IMR-90 (cell line): Measurements from ENCODE around the gene OPCML. TPM values are rescaled to one million over a fixed set of nuclear protein-coding genes. Genes with fewer than 3 reads are reported as not detected.

Experiments
- ATAC-seq: fragments of 200-7000 bp; cut with Tn5 transposase; 2 replicates; pipeline ENCODE4 v1.9.1; 2020; ENCODE audit warnings: low read depth, mild to moderate bottlenecking, moderate library complexity
- BruUV-seq: library from RNA; stranded (reverse); fragments of 400-500 nt; replicated peaks from 2 replicates; lab custom pipeline; 2021; lab: Mats Ljungman, UMichigan
- CTCF ChIA-PET: fragments of 300-600 bp; formaldehyde crosslinking; extraction: SDS; loops from one replicate; lab custom pipeline; 2021; ENCODE audit warnings: antibody characterized with exemption; lab: Yijun Ruan, JAX
- POLR2A ChIA-PET: fragments of 300-600 bp; sonication (Branson Sonifier 250); formaldehyde crosslinking; loops from one replicate; lab custom pipeline; 2022; ENCODE audit warnings: antibody characterized with exemption; ENCODE audit not compliant: unreplicated experiment; lab: Charles Lee
- DNase-seq: peaks from one replicate; pipeline ENCODE4 v3.0.0; 2013
- H2AFZ ChIP-seq: replicated peaks from 2 replicates; pipeline ENCODE3; 2013; ENCODE audit warnings: low read length, mild to moderate bottlenecking; ENCODE audit not compliant: poor library complexity
- H2AK5ac ChIP-seq: 2 replicates; pipeline ENCODE4 v1.6.1; 2013; ENCODE audit warnings: low read depth, low read length, inconsistent platforms
- H2AK9ac ChIP-seq: replicated peaks from 2 replicates; pipeline ENCODE3; 2013; ENCODE audit warnings: mild to moderate bottlenecking, low read depth, low read length, moderate library complexity; ENCODE audit not compliant: poor library complexity
- H2BK120ac ChIP-seq: 2 replicates; pipeline ENCODE4 v1.6.1; 2013; ENCODE audit warnings: low read depth, low read length, inconsistent platforms
- H2BK15ac ChIP-seq: 3 replicates; pipeline ENCODE4 v1.6.1; 2013; ENCODE audit warnings: low read depth, low read length, inconsistent platforms
- H2BK20ac ChIP-seq: 2 replicates; pipeline ENCODE4 v1.6.1; 2013; ENCODE audit warnings: low read depth, mild to moderate bottlenecking, inconsistent platforms, low read length, moderate library complexity
- H2BK5ac ChIP-seq: 2 replicates; pipeline ENCODE4 v1.6.1; 2013; ENCODE audit warnings: mild to moderate bottlenecking, low read depth, low read length, inconsistent platforms; ENCODE audit not compliant: poor library complexity, severe bottlenecking
- H3K14ac ChIP-seq: replicated peaks from 2 replicates; pipeline ENCODE4 v1.6.1; 2013; ENCODE audit warnings: low read depth, low read length, inconsistent platforms
- H3K18ac ChIP-seq: 2 replicates; pipeline ENCODE4 v1.6.1; 2013; ENCODE audit warnings: low read depth, low read length, control low read depth
- H3K23ac ChIP-seq: 2 replicates; pipeline ENCODE4 v1.6.1; 2013; ENCODE audit warnings: low read depth, low read length, inconsistent platforms
- H3K27ac ChIP-seq: 2 replicates; pipeline ENCODE4 v1.5.1; 2013; ENCODE audit warnings: mild to moderate bottlenecking, control low read depth, low read length; ENCODE audit not compliant: insufficient read depth
- H3K27me3 ChIP-seq: 2 replicates; pipeline ENCODE4 v1.6.1; 2013; ENCODE audit warnings: low read length; ENCODE audit not compliant: control insufficient read depth, insufficient read depth
- H3K36me3 ChIP-seq: 2 replicates; pipeline ENCODE4 v1.6.1; 2013; ENCODE audit warnings: low read length, mixed read lengths; ENCODE audit not compliant: control insufficient read depth, insufficient read depth
- H3K4ac ChIP-seq: 2 replicates; pipeline ENCODE4 v1.6.1; 2013; ENCODE audit warnings: low read depth, low read length, inconsistent platforms
- H3K4me1 ChIP-seq: 2 replicates; pipeline ENCODE4 v1.6.1; 2013; ENCODE audit warnings: low read length, mixed read lengths; ENCODE audit not compliant: control insufficient read depth, insufficient read depth
- H3K4me2 ChIP-seq: 2 replicates; pipeline ENCODE4 v1.6.1; 2013; ENCODE audit warnings: low read depth, mild to moderate bottlenecking, control low read depth, low read length, moderate library complexity
- H3K4me3 ChIP-seq: 2 replicates; pipeline ENCODE4 v1.5.1; 2013; ENCODE audit warnings: low read depth, mild to moderate bottlenecking, control low read depth, low read length, moderate library complexity; ENCODE audit not compliant: insufficient read depth
- H3K56ac ChIP-seq: 2 replicates; pipeline ENCODE4 v1.6.1; 2013; ENCODE audit warnings: low read length, inconsistent platforms; ENCODE audit not compliant: insufficient read depth; ENCODE audit errors: extremely low read depth
- H3K79me1 ChIP-seq, 2 experiments: 2 replicates each; pipeline ENCODE4 v1.6.1; 2013; ENCODE audit warnings: low read length in 2 of 2, inconsistent platforms in 1 of 2, low read depth in 1 of 2
- H3K9ac ChIP-seq: 2 replicates; pipeline ENCODE4 v1.6.1; 2013; ENCODE audit warnings: low read depth, low read length, control low read depth
- H3K9me1 ChIP-seq: 2 replicates; pipeline ENCODE4 v1.6.1; 2013; ENCODE audit warnings: low read length, inconsistent platforms; ENCODE audit not compliant: insufficient read depth
- H3K9me3 ChIP-seq: 2 replicates; pipeline ENCODE4 v1.6.1; 2013; ENCODE audit warnings: low read length; ENCODE audit not compliant: control insufficient read depth, insufficient read depth
- H4K20me1 ChIP-seq: 2 replicates; pipeline ENCODE4 v1.6.1; 2013; ENCODE audit warnings: low read length, inconsistent platforms; ENCODE audit not compliant: insufficient read depth
- H4K5ac ChIP-seq: 2 replicates; pipeline ENCODE4 v1.6.1; 2013; ENCODE audit warnings: mild to moderate bottlenecking, low read depth, low read length, control low read depth
- H4K8ac ChIP-seq, 2 experiments: 2 replicates each; pipeline ENCODE4 v1.6.1; 2013; ENCODE audit warnings: low read depth in 2 of 2, low read length in 2 of 2, control low read depth in 1 of 2, inconsistent platforms in 1 of 2
- H4K91ac ChIP-seq: 2 replicates; pipeline ENCODE4 v1.6.1; 2013; ENCODE audit warnings: low read depth, low read length, inconsistent platforms; ENCODE audit not compliant: insufficient read depth
- BHLHE40 ChIP-seq: fragments of 150-350 bp; IDR thresholded peaks from 2 replicates; pipeline ENCODE4 v1.6.1; 2016; ENCODE audit warnings: mild to moderate bottlenecking, low read depth, low read length
- CEBPB ChIP-seq: IDR thresholded peaks from 2 replicates; pipeline ENCODE4 v1.6.1; 2012; ENCODE audit warnings: low read depth, low read length, improper control_type of control experiment
- CHD1 ChIP-seq: IDR thresholded peaks from 2 replicates; pipeline ENCODE4 v1.6.1; 2012; ENCODE audit warnings: low read depth, low read length, improper control_type of control experiment
- CTCF ChIP-seq: conservative IDR thresholded peaks from 2 replicates; pipeline ENCODE4 v1.5.1; 2012; ENCODE audit warnings: mild to moderate bottlenecking, low read depth, low read length, improper control_type of control experiment
- ELK1 ChIP-seq: fragments of 150-350 bp; IDR thresholded peaks from 2 replicates; pipeline ENCODE4 v1.6.1; 2016; ENCODE audit warnings: low read depth, mild to moderate bottlenecking, low read length, moderate library complexity, borderline replicate concordance
- FOS ChIP-seq: fragments of 150-350 bp; IDR thresholded peaks from 2 replicates; pipeline ENCODE4 v1.6.1; 2016; ENCODE audit warnings: low read depth, low read length
- MAFK ChIP-seq: IDR thresholded peaks from 2 replicates; pipeline ENCODE4 v1.6.1; 2012; ENCODE audit warnings: low read depth, low read length, improper control_type of control experiment
- MAZ ChIP-seq: IDR thresholded peaks from 2 replicates; pipeline ENCODE4 v1.6.1; 2012; ENCODE audit warnings: low read depth, mild to moderate bottlenecking, low read length, improper control_type of control experiment, moderate library complexity, borderline replicate concordance
- MXI1 ChIP-seq: IDR thresholded peaks from 2 replicates; pipeline ENCODE4 v1.6.1; 2012; ENCODE audit warnings: low read depth, mild to moderate bottlenecking, low read length, moderate library complexity, borderline replicate concordance
- NFE2L2 ChIP-seq: fragments of 150-350 bp; IDR thresholded peaks from 2 replicates; pipeline ENCODE4 v1.6.1; 2016; ENCODE audit warnings: low read depth, mild to moderate bottlenecking, low read length
- POLR2A ChIP-seq: IDR thresholded peaks from 2 replicates; pipeline ENCODE4 v1.6.1; 2012; ENCODE audit warnings: mild to moderate bottlenecking, low read depth, low read length
- RAD21 ChIP-seq: IDR thresholded peaks from 2 replicates; pipeline ENCODE4 v1.6.1; 2012; ENCODE audit warnings: low read length, improper control_type of control experiment
- RCOR1 ChIP-seq: IDR thresholded peaks from 2 replicates; pipeline ENCODE4 v1.6.1; 2012; ENCODE audit warnings: mild to moderate bottlenecking, low read length, improper control_type of control experiment; ENCODE audit not compliant: insufficient replicate concordance
- RFX5 ChIP-seq: IDR thresholded peaks from 2 replicates; pipeline ENCODE4 v1.8.0; 2012; ENCODE audit warnings: low read depth, mild to moderate bottlenecking, low read length, moderate library complexity
- SMC3 ChIP-seq: fragments of 150-350 bp; IDR thresholded peaks from 2 replicates; pipeline ENCODE4 v1.6.1; 2016; ENCODE audit warnings: low read depth, mild to moderate bottlenecking, antibody characterized with exemption, low read length, moderate library complexity
- USF2 ChIP-seq: fragments of 150-350 bp; IDR thresholded peaks from 2 replicates; pipeline ENCODE4 v1.6.1; 2017; ENCODE audit warnings: mild to moderate bottlenecking, antibody characterized with exemption, low read length, low read depth
- WGBS, 2 experiments: methylation state at CpG; one replicate each; pipeline versions ENCODE4 v1.1.5 to v1.1.7; 2013; ENCODE audit warnings: missing lambda C conversion rate in 2 of 2; ENCODE audit not compliant: insufficient read length in 1 of 2; ENCODE audit errors: extremely low coverage in 2 of 2; 5-methylcytosine and 5-hydroxymethylcytosine counted together
- dilution Hi-C: fragments of 300-500 bp; cut with HindIII; formaldehyde crosslinking; loops from one replicate; pipeline ENCODE4 v1.14.3; 2018; ENCODE audit warnings: low sequenced_read_pairs; ENCODE audit not compliant: unreplicated experiment
- in situ Hi-C: fragments of 300-500 bp; cut with MboI; formaldehyde crosslinking; loops from 3 replicates; pipeline ENCODE4 v1.14.3; 2019; ENCODE audit warnings: low sequenced_read_pairs, inconsistent platforms, mixed read lengths
- intact Hi-C: fragments of 100-400 bp; cut with micrococcal nuclease; formaldehyde crosslinking; loops from 2 replicates; pipeline ENCODE4 v1.10.0; 2022
- polyA plus RNA-seq, 3 experiments: library from polyadenylated mRNA; depleted of rRNA; stranded (reverse); fragments of >200 nt; gene quantifications; 2 replicates each; pipeline ENCODE4 v1.2.3, GENCODE V29; 2012; ENCODE audit warnings: low replicate concordance in 1 of 3
- total RNA-seq: library from RNA; depleted of rRNA; stranded (reverse); fragments of >200 nt; gene quantifications from 2 replicates; pipeline ENCODE4 v1.2.3, GENCODE V29; 2012

The OPCML gene
- total and polyA plus RNA-seq, 2 of the 4 experiments (the other 2 are of a cell fraction): under 0.01 to 2.6 TPM

- CTCF ChIA-PET: no interaction called here
Measured at GRCh38 chr11:132959693-132960092, 572.6 kb downstream of the OPCML start.

More at GRCh38 chr11:132959693-132960092, 572.6 kb downstream of the OPCML start:
- WGBS, 2 experiments: no CpG with 5 or more reads among the region's 3 CpGs
- intact Hi-C loops (no loop called here), in situ Hi-C loops (no loop called here), dilution Hi-C loops (no loop called here)
- POLR2A ChIA-PET: no interaction called here
- Histone ChIP-seq H3K79me1 (no peaks in the 10 kb centered on the region), H3K27ac (no peak overlapping the region), H2BK5ac (no peak overlapping the region), H2BK15ac (no peak overlapping the region), H4K20me1 (no peaks in the 10 kb centered on the region), H4K5ac (no peak overlapping the region), H3K9me3 (no peaks in the 10 kb centered on the region), H2AK9ac (no peak overlapping the region), H3K56ac (no peak overlapping the region), H3K36me3 (no peaks in the 10 kb centered on the region), H3K18ac (no peak overlapping the region), H3K23ac (no peak overlapping the region), H3K14ac (no peak overlapping the region), H3K4me2 (no peak overlapping the region), H4K91ac (no peak overlapping the region), H3K27me3 (peaks cover 1% of the 10 kb centered on the region), H3K4ac (no peak overlapping the region), H3K9me1 (no peaks in the 10 kb centered on the region), H3K4me3 (no peak overlapping the region), H3K9ac (no peak overlapping the region), H2AFZ (no peak overlapping the region), H2AK5ac (no peak overlapping the region), H2BK120ac (no peak overlapping the region), H4K8ac (no peak overlapping the region), H3K4me1 (no peaks in the 10 kb centered on the region), H2BK20ac (no peak overlapping the region)
- BruUV-seq: no TSS peak
- TF ChIP-seq SMC3 (no peak), MAFK (no peak), MXI1 (no peak), ELK1 (no peak), RFX5 (no peak), RAD21 (no peak), POLR2A (no peak), FOS (no peak), CEBPB (no peak), USF2 (no peak), CHD1 (no peak), BHLHE40 (no peak), RCOR1 (no peak), CTCF (no peak), NFE2L2 (no peak), MAZ (no peak)
- DNase-seq (no peak), ATAC-seq (no peak)
